Anterior cingulate cortex (tissue), 58 donors: ENCODE results near the gene SUFU.

Experiments
- DNase-seq, 58 donors: peaks; one replicate each; lab custom pipeline; 2025; lab: John Stamatoyannopoulos, UW

SUFU gene

DNA sequence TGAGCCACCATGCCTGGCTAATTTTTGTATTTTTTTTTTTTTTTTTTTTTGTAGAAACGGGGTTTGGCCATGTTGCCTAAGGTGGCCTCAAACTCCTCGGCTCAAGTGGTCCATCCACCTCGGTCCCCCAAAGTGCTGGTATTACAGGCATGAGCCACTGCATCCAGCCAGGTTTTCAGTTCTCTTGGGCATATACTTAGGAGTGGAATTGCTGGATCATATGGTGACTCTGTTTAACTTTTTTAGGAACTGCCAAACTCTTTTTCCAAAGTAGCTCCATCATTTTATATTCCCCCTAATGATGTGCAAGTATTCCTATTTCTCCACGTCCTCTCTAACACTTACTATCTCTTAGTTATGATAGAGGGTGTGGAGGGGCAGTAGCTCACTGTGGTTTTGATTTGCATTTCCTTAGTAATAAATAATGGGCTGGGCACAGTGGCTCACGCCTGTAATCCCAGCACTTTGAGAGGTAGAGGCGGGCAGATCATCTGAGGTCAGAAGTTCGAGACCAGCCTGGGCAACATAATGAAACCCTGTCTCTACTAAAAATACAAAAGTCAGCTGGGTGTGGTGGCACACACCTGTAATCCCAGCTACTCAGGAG, 41.6 kb downstream of the SUFU start:
- DNase-seq = no peak

- peak in 27 of 58 donors; percentile 1 to 66 (median 16) for DNase-seq
Observed at GRCh38 chr10:102545997-102546396, 42.2 kb downstream of the SUFU start.

GRCh38 chr10:102546606-102547320, 43.0 kb downstream of the SUFU start:
- DNase-seq = no peak

DNA sequence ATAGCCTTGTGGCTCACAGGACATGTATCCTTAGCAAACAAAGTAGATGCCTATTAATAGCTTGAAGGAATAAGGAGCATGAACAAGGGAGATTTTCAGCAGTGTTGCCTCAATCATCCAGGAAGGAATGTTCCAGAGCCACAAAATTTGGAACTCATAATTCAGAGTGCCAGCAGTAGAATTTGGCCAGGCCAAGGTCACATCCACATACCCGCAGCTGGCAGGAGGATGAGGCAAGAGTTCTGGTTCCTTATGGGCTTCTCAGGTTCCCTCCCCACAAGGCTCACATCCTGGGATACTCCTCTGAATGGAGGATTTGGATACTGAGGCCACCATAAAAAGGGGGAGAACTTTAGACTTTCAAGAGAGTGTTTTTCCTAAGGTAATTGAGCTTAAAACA, 45.8 kb downstream of the SUFU start:
- no peak for DNase-seq

DNA sequence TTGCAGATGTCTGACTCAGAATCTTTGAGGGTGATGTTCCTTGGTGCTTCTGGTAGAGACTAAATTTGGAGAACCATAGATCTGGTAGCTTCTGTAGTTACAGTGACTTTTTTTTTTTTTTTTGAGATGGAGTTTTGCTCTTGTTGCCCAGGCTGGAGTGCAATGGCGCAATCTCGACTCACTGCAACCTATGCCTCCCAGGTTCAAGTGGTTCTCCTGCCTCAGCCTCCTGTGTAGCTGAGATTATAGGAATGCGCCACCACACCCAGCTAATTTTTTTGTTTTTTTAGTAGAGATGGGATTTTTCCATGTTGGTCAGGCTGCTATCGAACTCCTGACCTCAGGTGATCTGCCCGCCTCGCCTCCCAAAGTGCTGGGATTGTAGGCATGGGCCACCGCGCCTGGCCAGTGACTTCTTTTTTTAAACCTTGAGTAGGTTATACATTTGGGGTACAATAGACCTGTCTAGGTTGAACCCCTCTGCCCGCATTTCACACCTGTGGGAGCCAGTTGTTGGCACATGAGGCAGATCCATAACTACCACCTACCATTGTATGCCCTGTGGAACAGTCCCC, 47.0 kb downstream of the SUFU start:
- no peak for DNase-seq

GRCh38 chr10:102552533-102552932, 48.8 kb downstream of the SUFU start:
- DNase-seq = no peak

- DNase-seq = no peak
Observed at GRCh38 chr10:102553771-102554170, 50.0 kb downstream of the SUFU start.

DNA sequence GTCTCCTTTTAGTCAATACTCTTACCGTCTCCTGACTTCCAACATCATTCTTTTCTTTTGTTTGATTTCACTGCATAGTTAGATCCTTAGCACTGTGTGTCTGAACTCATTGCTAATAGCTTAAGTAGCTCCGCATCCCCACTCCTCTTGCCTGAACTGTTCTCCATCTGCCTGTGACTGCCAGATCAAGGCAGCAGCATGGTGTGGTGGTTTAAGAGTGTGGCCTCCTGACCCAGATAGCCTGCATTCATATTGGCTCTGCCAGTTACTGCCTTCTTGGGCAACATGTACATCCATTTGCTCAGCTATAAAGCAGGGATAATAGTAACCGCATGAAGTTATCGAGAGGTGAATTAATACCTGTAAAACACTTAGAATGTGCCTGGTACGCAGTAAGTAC, 50.8 kb downstream of the SUFU start:
- no peak for DNase-seq

- DNase-seq = peak in 27 of 58 donors; percentile 4 to 69 (median 15)
Observed at GRCh38 chr10:102555781-102556328, 52.1 kb downstream of the SUFU start.

GRCh38 chr10:102557569-102557968, 53.8 kb downstream of the SUFU start:
- DNase-seq = no peak

GRCh38 chr10:102559764-102560163, 56.0 kb downstream of the SUFU start:
- DNase-seq = no peak

- no peak for DNase-seq
Observed at GRCh38 chr10:102564209-102564834, 60.5 kb downstream of the SUFU start.

DNA sequence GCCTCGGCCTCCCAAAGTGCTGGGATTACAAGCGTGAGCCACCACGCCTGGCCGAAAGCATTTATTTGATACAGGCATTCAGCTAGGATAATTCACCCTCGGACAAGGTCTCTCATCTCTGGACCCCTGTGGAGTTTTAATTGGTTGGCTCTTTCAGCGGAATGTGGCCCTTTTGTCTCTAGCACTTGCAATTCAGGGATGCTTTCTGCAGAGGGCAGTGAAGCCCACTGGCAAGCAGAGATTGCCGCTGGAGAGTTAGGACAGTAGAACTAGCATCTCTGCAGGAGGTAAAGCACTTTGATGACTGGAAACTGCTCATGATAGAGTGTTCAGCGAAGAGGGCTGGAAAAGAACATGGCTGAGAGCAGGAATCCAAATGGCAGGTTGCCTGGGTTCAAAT, 62.0 kb downstream of the SUFU start:
- no peak for DNase-seq

DNA sequence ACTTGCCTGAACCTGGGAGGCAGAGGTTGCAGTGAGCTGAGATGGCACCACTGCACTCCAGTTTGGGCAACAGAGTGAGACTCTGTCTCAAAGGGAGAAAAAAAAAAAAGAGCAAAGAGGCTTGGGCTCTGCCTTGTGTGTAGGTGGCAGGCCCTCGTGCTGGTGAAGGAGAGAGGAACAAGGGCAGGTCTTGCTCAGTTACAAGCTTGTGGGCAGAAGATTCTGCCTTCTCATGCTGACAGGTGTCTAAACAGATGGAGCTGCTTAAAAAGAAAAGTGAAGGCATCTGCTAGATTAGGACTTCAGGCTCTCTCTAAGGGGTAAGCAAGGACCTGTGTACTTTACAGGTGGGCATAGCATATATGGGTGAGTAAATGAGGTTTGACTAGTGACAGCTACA, 75.0 kb downstream of the SUFU start:
- peak in 1 of 58 donors; percentile 9 for DNase-seq

DNA sequence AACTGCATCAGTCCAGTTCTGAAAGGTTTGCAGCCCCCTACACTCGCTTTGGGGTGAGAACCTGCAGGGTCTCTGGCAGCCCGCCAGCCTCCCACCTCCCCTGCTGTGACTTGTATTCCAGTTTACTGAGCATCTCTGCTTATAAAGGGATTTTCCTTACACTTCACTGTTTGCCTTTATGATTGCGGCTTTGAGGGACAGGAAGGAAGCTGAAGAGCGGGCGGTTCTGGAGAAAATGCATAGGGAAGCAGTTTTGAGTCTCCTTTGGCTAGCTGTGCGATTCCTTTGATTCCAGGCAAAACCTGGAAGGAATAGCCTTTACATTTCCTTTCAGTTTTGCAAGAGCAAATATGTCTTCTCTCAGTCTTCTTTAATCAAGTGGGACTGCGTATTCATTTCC, 75.6 kb downstream of the SUFU start:
- no peak for DNase-seq

DNA sequence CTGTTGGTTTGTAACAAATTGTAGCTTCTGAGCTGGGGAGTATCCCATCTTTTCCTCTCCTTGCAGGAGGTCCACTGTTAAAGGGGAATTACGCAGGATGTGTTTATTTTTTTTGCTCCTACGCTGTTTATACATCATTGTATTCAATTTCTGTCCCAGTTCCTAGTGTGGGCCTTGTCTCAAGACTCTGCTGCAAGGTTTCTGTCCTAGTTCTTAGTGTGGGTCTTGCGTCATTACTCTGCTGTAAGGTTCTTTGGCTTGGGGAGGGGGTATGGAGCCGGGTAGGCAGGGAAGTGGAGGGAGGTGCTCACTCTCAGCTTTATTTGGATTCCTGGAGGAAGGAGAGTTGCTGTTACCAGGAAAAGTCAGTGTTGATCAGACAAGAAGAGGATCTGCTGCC, 76.5 kb downstream of the SUFU start:
- DNase-seq = no peak

DNA sequence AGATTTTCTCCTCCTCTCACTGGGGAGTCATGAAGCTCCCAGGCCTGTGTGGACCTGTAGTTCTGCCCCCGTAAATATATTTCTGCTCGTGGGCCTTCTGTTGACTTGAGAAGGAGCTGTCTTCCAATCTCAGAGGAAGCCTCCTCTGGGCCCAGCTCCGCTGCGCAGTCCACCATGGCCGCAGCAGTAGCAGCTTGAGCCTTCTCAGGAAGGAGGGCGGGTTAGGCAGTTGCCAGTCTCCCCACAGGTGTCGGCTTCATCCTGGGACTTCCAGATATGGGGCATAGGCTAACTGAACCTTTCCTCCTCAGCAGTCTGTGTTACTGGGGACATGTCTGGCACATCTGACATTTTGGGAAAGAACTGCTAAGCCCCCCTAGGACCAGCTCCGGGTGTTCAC, 77.6 kb downstream of the SUFU start:
- DNase-seq = no peak

DNA sequence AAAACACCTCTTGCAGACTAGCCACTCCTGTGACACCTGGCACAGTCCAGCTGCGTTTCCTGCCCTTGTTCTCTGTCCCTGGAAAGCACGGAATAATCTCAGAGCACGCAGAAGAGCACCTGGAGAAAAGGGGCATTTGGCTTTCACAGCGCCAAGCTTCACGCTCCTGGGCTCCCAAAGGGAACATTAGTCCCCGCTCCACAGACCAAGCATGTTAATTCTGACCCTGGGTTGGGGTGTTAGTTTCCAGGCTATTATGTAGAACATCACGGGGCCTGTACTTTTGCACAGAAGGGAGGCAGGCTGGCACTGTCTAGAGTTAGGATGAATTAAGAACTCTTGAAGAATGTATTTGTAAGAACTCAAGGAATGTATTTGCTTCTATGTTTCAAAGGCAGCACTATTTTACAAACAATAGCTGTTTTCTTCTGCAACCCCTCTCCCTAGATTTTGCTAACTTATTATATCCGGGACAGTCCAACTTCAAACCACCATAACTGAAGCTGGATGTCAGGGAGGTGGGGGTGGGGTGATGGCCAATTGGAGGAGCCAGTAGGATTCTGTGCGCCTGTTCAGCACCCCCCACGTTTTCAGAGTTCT, 78.3 kb downstream of the SUFU start:
- DNase-seq = no peak

DNA sequence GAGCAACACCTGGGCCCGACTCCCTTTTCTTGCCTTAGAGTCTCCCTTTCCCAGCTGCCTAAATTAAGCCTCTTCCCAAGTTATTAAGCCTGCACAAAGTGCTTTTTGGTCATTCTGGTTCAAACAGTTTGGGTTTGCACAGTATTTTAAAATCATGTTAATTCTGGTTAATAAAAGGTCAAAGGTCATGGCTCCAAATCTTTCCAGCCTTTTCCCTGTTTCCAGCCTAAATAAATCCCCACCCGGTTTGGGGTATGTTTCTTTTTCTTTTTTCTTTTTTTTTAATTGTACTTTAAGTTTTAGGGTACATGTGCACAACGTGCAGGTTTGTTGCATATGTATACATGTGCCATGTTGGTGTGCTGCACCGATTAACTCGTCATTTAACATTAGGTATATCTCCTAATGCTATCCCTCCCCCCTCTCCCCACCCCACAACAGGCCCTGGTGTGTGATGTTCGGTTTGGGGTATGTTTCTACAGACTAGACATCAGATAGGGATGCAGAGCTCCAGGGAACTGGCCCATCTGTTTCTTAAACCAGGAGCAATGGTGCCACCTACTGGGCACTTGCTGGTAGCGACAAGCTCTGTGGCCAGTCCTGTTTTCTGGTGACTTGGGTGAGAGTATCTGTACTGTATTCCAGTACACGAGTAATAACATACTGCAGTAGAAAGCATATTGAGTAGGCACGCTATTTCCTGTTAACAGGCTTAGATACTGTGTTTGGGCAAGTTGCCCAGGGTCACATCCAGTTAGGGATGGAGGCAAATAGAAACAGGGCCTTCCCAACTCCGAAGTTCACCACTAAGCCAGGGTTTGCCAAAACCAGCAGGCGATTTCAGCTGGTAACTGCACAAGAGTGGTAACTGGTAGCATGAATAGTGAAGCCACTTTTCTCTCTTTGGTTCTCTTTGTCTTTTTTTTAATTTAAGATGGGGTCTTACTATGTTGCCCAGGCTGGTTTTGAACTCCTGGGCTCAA, 80.0 kb downstream of the SUFU start:
- peak in 56 of 58 donors; percentile 10 to 91 (median 74) for DNase-seq

DNA sequence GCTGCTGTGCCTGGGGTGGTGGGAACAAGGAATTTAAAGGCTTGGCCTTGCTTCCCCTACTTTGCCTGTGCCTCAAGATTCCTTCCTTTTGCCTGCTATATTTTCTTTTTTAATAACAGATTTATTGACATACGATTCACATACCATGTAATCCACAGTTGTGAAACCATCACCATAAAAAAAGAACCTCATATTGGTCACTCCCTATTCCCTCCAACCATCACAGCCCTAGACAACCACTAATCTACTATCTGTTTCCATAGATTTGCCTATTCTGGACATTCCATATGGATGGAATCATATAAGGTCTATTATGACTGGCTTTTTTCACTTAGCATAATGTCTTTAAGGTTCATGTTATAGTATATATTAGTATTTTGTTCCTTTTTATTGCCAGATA, 81.3 kb downstream of the SUFU start:
- no peak for DNase-seq
